Epidermal melanocyte (primary cell): ENCODE results near the gene RGL3.
A peak's percentile ranks its signal among the peaks of the same experiment; 100 is the strongest.
"Not testable (repeated sequence)": the region's sequence is repeated elsewhere in the genome, so short reads cannot be mapped to it uniquely, and the experiment has no call there.

Experiments
- DNase-seq: peaks from one replicate; pipeline ENCODE4 v3.0.0; 2011; ENCODE audit warnings: low spot score; ENCODE audit not compliant: insufficient read length

RGL3 gene

DNA sequence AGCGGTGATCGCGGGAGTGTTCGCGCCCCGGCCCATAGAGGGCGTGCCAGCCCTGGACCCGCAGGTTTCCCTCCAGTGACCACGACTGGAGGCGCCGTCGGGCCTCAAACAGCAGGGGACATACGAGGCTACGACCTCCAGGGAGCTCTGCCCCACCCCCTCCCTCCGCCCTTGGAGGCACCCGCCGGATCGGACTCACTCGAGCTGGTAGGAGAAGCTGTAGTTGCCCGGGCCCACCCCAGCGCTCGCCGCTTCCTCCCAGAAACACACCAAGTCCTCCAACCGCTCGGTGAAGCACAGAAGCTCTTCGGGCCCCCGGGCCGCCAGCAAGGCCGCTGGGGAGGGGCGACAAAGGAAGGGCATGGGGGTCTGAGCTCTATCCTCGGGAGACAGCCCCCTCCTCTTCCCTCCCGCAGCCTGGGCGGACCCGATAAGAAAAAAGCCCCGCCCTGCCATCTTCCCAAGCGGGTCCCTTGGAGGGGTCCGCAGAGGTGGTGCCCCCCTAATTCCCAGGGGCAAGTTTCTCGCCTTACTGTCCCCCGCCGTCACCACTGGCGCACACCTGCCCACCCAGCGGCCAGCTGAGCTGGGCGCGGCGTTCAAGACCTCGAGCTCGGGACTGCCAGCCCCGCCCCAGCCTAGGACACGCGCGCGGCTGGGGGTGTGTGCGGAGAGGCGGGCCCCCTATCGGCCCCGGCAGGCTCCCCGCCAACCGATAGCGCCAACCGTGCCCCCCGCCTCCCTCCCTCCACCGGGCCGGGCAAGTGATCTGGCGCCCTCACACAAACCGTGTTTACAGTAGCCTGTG, 36.0 kb downstream of the RGL3 start:
- DNase-seq: no peak

DNA sequence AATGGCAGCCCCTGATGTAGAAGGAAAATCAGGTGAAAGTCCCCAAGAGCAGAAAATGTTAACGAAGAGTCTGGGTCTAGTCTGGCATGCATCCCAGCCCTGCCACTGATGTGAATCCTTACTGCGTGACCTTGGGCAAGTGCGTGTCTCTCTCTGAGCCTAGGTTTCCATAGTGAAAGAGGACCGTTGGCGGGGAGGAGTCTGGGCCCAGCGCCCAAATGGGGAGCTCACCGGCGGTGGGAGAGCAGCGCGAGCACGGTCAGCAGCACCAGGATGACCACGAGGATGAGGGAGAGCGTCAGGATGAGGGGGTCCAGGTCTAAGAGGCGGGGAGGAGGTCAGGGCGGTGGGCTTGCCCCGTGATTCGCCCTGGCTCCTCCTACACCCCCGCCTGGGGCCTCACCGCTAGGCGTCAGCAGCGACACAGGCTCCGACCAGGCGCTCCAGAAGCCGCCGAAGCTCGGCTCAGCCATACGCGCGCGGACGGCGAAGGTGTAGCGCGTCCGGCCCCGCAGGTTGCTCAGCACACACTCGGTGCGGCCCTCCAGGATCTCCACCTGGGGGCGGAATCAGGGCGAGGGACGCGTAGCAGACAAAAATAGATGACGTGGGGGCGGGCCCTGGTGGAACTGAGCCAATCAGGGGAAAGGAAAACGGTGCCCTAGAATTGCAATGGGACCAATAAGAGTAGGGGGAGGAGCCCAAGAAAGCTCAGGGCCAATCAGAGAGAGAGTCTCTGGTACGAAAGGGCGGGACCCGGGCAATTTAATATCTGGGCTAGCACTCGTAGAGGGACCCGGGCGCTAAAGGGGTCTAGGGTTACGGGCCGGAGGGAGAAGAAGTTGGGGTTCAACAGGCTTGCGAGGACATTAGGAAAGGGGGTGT, 38.2 kb downstream of the RGL3 start:
- DNase-seq: peak; percentile 99

DNA sequence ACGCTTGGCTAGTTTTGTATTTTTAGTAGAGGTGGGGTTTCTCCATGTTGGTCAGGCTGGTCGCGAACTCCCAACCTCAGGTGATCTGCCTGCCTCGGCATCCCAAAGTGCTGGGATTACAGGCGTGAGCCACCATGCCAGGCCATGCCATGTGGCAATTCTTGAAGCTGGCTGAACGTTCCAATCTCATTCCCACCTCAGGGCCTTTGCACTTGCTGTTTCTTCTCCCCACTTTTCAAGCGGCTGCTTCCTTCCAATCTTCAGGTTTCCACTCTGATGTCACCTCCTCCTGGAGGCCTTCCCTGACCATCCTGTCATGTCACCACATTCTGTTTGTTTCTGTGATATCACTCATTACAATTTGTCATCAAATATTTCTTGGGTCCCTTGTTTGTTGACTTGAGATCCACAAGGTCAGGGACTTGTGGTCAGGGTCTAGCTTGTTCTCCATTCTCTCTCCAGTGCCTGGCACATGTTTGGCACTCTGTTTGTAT, 39.2 kb downstream of the RGL3 start:
- DNase-seq: no peak

DNA sequence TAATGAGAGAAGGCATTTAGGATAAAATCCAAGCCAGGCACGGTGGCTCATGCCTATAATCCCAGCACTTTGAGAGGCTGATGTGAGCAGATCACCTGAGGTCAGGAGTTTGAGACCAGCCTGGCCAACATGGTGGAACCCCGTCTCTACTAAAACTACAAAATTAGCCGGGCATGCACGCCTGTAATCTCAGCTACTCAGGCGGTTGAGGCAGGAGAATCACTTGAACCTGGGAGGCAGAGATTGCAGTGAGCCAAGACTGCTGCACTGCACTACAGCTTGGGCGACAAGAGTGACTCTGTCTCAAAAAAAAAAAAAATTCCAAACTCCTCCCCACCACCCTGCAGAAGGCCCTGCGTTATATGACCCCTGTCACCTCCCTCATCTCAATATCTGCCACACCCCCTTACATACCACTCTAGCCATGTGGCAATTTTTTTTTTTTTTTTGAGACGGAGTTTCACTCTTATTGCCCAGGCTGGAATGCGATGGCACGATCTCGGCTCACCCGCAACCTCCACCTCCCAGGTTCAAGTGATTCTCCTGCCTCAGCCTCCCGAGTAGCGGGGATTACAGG, 39.8 kb downstream of the RGL3 start:
- not testable (repeated sequence) for DNase-seq

DNA sequence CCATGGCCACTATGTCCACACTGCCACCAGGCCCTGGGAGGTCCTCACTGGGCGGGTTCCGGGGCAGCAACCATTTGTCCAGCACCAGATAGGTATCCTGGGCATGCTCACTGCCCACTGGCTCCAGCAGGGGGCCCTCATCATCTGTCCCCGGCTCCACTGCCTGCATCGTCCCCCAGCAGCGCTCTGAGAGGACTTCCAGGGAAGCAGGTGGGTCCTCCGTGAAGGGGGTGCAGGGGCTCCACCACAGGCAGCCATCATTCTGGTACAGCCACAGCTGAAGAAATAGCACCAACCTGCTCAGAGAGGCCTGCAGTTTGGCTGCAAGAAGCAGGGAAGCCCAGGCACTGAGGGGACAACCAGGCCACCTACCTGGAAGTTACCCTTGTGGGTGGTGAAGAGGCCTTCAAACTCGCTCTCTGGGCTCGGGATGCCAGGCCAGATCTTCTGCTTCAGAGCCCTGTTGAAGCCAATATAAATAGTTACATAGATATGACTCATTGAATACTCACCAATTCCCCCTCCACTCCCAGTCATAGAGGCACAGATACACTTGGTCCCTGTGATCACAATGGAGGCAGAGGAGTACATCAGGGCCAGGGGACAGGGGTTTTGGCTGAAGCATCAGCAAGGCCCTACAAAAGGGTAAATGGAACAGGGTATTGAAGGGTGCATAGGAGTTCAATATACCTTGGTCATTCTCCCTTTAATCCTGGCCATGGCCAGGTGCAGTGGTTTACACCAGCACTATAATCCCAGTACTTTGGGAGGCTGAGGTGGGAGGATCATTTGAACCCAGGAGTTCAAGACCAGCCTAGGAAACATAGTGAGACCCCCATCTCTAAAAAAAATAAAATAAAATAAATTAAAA, 40.6 kb downstream of the RGL3 start:
- no peak for DNase-seq

DNA sequence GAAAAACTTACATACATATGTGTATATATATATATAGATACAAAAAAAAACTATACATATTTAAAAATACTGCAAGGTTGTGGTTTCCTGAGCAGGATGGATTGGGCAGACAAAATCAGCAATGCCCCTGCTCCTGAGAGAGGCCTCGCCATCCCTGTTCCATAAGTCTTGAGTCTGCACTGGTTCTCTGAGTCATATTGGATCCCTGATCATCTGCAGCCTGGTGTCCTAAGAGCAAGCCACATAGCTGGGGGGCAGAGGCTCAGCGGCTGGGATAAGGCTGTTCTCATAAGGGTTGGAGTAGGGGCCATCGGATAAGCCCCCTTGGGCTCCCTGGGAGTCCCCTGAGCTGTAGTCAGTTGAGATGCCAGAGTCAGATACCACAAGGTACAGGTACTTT, 41.4 kb downstream of the RGL3 start:
- no peak for DNase-seq

DNA sequence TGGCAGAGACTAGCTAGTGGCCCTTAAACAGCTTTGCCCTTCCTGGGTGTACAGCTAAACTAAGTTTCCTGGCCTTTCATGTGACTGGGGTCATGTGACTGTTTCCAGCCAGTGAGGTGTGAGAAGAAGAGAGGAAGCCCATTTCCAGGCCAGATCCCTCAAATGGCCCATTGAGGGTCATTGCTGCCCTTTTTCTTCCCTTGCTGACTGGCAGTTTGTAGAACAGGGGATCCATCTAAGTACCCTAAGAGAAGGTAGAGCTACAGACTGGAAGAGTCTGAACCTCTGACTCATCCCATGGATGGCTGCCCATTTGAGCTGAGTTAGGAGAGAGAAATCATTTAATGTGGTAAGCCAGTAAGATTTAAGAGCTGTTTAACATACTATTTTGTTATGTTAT, 41.9 kb downstream of the RGL3 start:
- DNase-seq: no peak

DNA sequence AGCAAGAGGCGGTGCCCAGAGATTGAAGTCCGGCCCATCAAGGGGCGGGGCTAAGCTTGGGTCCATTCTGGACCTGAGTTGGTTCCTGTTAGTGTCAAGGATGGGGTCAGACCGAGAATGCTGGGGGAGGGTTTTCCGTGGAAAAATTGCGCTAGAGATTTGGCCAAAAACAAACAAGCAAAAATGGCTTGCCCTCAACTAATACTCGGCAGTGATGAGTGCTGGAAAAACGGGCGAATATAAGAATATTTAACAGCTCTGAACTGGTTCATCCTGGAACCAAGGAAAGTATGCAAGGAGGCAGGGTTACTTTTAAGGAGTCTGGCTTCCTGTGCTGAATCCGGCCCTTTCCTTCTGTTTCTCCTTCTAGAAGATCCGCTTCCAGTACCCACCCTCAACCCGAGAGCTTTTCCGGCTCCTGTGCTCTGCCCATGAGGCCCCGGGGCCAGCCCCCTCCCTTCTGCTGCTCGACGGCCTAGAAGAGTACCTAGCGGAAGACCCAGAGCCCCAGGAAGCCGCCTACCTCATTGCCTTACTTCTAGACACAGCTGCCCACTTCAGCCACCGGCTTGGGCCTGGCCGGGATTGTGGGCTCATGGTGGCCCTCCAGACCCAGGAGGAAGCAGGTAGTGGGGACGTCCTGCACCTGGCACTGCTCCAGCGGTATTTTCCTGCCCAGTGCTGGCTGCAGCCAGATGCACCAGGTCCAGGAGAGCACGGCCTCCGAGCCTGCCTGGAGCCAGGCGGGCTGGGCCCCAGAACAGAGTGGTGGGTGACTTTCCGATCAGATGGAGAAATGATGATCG, 43.8 kb downstream of the RGL3 start:
- no peak for DNase-seq

DNA sequence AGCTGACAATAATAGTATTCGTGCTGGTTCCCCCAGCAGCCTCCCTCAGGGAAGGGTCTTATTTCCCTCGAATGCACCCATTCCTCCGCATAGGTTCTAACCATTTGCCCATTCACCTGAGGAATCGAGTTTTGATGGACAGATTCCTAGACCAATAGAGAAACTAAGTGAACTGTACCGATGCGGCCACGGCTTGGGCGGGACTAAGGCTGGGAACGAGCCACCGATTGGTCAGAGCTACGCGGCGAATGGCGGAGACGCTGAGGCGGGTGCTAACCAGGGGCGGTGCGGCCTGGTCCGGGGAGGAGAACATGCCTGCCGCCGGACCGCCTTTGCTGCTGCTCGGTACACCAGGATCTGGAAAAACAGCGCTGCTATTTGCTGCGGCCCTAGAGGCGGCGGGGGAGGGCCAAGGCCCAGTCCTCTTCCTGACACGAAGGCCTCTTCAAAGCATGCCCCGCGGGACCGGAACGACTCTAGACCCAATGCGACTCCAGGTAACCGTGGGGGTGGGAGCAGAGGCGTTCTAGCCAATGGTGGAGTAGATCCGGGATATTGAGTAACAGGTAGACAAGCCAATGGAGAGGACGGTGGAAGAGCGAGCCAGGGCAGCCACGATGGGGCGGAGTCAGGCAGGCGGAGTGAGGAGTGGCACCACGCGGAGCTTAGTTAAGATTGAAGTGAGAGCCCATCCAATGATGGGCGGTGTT, 44.5 kb downstream of the RGL3 start, which contains the start of gene SWSAP1:
SWSAP1 (plus strand) TSS at position 234 of the 710 bp plus-strand sequence; CDS start at position 249, 15 bp downstream.
- DNase-seq: peak; percentile 99

DNA sequence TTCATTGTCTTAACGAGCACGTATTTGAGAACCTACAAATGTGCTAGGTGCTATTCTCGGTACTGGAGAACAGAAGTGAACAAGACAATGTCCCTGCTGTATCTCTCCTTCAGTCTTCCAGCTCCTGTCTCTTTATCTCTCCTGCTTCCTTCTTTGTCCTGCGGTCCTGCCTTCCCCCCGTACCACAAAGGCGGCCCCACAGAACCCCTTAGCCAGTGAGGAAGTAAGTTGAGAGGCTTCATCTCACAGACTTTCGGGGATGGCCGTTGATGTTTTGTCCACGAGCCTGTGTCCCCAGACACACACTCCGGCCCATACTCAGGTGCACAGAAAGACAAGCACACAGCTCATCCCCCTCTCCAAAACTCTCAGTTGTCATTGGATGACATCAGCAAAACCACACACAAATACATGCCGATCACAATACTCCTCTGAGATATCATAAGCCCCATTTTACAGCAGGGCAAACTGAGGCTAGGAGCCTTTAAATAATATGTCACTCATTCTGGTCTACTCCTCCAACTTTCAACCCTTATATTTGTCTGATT, 45.2 kb downstream of the RGL3 start:
- DNase-seq: no peak

DNA sequence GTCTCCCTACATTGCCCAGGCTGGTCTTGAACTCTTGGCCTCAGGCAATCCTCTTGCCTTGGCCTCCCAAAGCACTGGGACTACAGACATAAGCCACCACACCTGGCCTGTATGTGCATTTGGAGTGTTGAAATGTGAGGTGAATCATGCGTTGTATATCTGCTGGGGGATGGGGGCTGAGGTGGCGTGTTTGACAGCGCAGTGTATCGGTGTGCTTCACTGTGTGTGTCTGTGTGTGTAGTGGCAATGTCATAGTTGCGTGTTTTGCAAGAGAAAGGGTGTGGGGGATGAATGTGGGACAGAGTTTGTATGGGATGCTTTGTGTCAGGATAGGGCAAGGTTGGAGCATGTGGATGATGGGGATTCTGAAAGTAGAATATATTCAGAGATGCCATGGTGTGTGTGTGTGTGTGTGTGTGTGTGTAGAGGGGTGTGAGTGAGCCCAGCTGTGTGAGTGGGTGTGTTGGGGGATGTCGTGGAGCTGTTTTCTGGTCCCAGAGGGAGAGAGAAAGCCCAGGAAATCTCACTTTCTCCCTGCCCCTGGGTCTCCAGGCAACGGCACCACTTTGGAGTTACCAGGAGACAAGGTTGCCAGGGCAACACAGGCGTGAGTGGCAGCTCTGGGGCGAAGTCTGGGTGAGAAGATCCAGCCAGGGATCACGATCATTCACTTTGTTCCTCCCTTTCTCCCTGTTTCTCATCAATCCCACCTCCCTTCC, 45.8 kb downstream of the RGL3 start:
- no peak for DNase-seq

DNA sequence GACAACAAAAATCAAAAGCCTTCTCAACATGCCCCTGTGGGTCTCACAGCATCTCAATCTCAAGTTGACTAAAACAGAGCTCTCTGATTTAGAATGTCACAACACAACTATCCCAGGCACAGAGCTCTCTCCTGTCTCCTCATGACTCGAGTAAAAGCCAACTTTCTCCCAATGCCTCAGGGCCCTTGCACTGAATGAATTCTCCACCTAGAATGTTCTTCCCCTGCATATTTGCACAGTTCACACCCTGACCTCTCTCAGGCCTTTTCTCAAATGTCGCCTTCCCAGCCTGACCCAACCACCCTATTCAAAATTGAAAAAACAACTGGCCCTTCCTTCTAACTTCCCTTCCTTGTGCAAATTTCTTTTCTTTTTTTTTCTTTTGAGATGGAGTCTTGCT, 48.4 kb downstream of the RGL3 start:
- DNase-seq: no peak

DNA sequence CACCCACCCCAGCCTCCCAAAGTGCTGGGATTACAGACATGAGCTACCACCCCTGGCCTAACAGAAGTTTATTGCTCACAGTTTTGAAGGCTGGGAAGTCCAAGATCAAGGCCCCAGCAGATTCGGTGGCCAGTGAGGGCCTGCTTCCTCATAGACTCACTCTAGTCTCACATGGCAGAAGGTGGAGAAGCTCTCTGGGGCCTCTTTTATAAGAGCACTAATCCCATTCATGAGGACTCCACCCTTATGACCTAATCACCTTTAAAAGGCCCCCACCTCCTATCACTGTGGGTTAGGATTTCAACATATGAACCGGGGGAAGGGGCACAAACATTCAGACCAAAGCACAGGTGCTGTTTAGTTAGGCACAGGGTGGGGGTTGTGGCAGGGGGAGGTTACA, 51.6 kb downstream of the RGL3 start:
- DNase-seq: no peak

DNA sequence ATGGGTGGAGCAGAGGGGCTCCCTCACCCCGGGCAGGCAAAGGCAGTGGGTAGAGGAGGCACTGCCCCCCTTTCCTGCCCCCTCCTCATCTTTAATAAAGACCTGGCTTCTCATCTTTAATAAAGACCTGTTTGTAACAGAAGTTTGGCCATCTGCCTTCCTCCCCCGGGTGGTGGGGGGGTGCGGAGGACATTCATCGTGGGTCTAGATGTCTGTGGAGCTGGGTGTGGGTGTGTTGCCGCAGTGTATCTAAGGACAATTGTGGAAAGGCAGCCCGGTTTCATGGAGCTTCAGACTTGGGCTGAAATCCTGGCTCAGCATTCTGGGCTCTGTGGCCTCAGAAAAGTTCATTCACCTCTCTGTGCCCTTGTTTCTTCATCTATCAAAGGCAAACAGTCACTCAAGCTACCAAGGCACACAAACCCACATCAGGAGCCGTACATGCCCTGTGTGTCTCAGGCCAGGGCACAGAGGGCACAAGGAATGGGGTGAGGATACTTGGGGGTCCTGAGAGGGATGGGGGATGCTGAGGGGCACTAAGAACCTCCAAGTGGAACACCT, 53.5 kb downstream of the RGL3 start:
- DNase-seq: no peak

DNA sequence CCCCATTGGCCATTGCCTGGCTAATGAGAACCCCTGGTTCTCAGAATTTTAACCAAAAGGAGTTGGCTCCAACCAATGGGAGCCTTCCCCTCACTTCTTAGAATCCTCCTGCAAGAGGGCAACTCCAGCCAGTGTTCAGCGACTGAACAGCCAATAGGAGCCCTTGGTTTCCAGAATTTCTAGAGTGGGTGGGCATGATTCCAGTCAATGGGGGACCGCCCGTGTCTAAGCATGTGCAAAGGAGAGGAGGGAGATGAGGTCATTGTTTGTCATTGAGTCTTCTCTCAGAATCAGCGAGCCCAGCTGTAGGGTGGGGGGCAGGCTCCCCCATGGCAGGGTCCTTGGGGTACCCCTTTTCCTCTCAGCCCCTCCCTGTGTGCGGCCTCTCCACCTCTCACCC, 54.2 kb downstream of the RGL3 start:
- DNase-seq: no peak

DNA sequence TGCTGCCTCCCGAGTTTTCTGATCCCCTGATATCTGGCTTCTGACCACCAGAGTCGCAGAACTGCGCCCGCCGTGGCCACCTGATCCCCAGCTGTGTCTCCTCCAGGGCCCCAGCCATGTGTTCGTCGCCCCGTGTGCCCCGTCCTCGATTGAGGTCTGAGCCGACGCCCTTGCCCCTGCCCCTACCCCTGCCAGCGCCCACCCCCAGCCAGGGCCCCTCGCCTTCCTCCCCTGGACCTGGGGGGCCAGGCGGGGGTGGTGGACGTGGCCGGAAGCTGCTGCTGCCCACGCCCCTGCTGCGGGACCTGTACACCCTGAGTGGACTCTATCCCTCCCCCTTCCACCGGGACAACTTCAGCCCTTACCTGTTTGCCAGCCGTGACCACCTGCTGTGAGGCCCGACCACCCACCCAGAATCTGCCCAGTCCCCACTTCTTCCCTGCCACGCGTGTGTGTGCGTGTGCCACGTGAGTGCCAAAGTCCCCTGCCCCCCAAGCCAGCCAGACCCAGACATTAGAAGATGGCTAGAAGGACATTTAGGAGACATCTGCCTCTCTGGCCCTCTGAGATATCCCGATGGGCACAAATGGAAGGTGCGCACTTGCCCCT, 54.7 kb downstream of the RGL3 start:
- DNase-seq: no peak

DNA sequence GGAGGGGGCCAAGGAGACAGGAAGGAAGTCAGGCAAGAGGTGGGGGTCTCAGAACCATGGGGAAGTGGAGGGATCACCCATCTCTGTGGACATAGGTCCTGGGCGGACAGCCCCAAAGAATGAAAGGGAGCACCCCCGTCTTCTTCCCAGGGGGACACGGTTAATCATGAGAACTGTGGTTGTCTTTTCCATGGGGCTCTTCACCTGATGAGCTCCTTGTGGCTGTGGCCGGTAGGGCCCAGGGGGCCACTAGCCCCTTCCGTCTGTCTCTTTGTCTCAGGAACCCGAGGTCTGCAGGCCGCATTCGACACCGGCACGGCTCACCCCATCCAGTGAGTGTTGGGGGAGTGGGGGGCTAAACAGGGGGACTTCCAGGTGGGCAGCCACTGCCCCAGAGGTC, 55.2 kb downstream of the RGL3 start:
- no peak for DNase-seq
